NT2/D1 (cell line): Measurements from ENCODE around the gene CDH22.

ENCODE experiments used
- SUZ12 ChIP-seq: IDR thresholded peaks from 2 replicates; pipeline ENCODE4 v1.6.1; 2011; ENCODE audit not compliant: insufficient read length, insufficient read depth; ENCODE audit errors: extremely low read depth
- YY1 ChIP-seq: IDR thresholded peaks from 2 replicates; pipeline ENCODE4 v1.6.1; 2011; ENCODE audit not compliant: insufficient read length, insufficient read depth
- ZNF274 ChIP-seq: IDR thresholded peaks from 2 replicates; pipeline ENCODE4 v1.6.1; 2011; ENCODE audit warnings: mild to moderate bottlenecking, low read depth, low read length

- TF ChIP-seq YY1 (no peak), ZNF274 (no peak), SUZ12 (no peak)
Observed at GRCh38 chr20:46151936-46152335, 156.4 kb downstream of the CDH22 start.
